Activated naive CD4-positive, alpha-beta T cell treated with anti-CD3 and anti-CD28 coated beads, Interleukin-2, amount 50 U/mL, for 72 hours (primary cell): Measurements from ENCODE around the gene TMUB1. TPM values are rescaled to one million over a fixed set of nuclear protein-coding genes. Genes with fewer than 3 reads are reported as not detected.

Experiments
- ATAC-seq, 2 donors: fragments of 150-1000 bp; cut with Tn5 transposase; 2 replicates each; pipeline ENCODE4 v1.10.0; 2021; ENCODE audit warnings: mild to moderate bottlenecking in 2 of 2, moderate library complexity in 2 of 2
- DNase-seq, 2 donors: peaks; one replicate each; pipeline ENCODE4 v3.0.0; 2021 to 2022; ENCODE audit warnings: low spot score in 2 of 2
- H3K27ac Mint-ChIP-seq, 2 donors: one replicate each; pipeline ENCODE4 v1.8.0; 2022; ENCODE audit warnings: mild to moderate bottlenecking in 2 of 2, mixed read lengths in 2 of 2
- H3K36me3 Mint-ChIP-seq, 2 donors: one replicate each; pipeline ENCODE4 v1.8.0; 2022; ENCODE audit warnings: mixed read lengths in 2 of 2
- H3K9me3 Mint-ChIP-seq, 2 donors: one replicate each; pipeline ENCODE4 v1.8.0; 2022; ENCODE audit warnings: mixed read lengths in 2 of 2
- total RNA-seq, 2 donors: library from RNA; stranded (reverse); gene quantifications; one replicate each; pipeline ENCODE4 v1.2.3, GENCODE V29; 2022

The TMUB1 gene
- total RNA-seq, 2 donors from 2014 or later: 25.8 to 60.5 TPM

DNA sequence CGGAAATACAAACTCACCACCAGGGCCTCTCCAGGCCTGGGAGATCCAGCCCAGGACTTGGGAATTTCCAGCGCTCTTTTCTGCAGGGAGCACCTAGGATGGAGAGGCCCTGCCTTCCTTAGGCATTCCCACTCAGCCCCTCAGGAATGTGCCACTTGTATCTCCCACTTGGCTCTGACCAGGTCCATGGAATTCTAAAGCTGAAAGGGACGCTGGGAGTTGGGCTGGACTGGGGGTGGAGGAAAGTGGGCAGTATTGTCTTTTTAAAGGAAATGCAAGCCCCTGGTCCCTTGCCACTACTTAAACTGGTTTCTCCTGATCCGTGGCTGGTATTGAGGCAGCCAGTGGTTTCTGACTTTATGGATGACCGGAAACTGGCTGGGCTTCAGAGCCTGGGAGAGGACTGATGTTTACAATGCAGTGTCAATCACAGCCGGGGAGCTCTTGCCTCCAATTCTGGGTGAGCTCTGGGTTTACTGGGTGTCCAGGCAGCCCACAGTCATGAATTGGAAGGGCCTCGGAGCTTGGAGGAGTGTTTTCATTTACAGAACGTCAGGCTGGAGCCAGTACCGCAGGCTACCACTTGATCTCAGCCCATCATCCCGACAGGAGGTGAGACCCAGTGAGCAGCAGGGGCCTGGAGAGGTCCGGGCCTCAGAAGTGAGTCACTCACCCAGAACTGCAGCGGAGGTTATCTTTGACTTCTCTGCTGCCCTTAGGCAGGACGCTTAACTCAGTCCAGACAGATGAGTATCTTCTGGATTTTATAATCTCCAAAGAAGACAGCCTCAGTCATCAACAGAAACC lies 30.3 kb upstream of the TMUB1 start:
- ATAC-seq: no peak
- H3K36me3 Mint-ChIP-seq: no peaks in the 10 kb centered on the region
- DNase-seq: no peak
- H3K9me3 Mint-ChIP-seq: no peaks in the 10 kb centered on the region
- no peak overlapping the region for H3K27ac Mint-ChIP-seq

DNA sequence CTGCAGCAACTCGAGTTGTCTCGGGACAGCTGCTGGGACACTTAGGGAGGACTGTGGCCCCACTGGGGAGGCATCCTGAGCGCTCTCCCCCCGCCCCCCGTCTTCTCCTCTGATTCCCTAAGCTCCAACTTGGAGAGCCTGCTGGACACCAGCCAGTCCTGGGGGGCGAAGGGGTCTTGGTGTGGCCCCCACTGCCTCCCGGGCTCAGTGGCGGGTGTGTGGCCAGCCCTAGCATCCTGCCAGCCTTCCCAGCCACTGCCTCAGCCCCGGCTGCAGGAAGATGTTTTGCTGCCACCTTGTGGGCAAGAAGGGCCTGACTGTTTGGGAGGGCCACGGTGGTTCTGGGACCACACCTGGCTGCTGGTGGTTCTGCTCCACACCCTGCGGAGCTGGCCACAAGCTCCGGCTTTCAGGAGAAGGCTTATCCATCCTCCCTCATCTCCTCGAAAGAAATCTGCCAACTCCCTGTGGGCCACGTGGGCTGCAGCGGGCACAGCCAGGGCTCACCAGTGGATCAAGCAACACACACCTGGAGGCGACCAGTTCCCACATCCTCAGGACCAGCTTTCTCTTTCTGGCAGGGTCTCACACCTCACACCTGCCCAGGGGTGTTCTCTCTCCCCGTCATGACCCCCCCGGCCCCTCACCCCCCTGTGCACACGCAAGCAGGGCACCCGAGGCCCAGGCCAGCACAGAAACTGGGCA lies 27.8 kb upstream of the TMUB1 start:
- Mint-ChIP-seq H3K36me3 (no peaks in the 10 kb centered on the region), H3K27ac (no peak overlapping the region), H3K9me3 (no peaks in the 10 kb centered on the region)
- DNase-seq (peak; percentile 76 to 80), ATAC-seq (peak; percentile 80 to 90)

DNA sequence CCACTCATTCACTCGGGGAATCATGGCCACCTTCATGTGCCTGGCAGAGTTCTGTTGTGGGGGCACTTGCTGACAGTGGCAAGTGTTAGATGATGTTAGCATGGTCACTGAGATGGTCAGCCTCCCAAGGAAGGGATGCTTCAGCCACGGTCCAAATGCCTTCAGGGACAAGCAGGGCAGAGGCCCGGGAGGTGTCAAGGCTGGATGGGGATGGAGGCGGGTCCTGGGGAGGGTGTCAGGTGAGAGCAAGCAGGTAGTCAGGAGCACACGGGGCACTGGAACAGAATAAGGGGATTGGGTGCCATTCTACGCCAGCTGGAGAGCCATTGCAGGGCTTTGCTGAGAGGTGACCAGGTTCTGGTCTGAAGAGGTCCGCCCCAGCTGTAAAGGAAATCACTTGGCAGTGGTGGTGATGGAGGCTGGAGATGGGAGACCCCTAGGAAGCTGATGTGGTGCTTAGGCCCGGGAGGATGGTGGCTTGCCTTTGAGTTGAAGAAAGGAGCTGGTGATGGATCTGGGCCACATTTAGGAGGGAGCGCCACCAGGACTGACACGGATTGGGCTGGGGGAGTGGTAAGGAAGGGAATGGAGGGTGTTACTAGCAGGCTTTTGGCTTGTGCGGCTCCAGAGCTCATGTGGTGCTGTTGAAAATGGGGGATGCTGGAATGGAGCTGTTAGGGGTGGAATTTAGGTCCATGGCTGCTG lies 27.1 kb upstream of the TMUB1 start:
- ATAC-seq: no peak
- H3K27ac Mint-ChIP-seq: no peak overlapping the region

DNA sequence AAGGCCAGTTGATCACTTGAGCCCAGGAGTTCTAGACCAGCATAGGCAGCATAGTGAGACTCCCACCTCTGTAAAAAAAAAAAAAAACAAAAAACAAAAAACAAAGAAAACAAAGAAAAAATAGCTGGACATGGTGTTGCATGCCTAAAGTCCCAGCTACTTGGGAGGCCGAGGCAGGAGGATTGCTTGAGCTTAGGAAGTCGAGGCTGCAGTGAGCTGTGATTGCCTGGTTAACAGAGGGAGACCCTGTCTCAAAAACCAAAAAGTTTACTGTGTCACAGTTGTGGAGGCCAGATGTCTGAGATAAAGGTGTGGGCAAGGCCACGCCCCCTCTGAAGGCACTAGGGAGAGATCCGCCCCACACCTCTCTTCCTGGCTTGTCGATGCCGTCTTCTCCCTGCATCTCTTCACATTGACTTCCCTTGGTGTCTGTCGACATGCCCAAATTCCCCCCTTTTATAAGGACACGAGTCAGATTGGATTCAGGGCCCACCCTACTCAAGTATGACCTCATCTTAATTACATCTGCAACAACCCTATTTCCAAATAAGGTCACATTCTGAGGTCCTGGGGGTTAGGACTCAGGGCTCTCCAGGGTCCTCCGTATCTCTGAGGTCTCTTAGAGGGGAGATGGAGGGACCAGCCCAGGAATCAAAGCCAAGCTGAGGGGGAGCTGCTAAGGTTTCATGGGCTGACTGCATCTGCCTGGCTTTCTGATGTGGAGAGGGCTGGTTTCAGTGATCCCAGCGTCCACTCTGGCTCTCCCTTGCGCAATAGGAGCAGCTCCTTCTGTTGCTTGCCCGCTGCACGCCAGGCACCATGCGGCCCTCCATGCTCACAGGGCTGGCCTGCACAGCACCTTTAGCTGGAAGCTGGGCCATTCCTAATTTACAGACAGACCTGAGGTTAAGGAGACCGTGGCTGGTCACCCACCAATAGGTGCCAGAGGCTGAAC lies 26.1 kb upstream of the TMUB1 start:
- no peaks in the 10 kb centered on the region for H3K36me3 Mint-ChIP-seq

More for the DNA sequence above, 27.1 kb upstream of the TMUB1 start:
- no peak for DNase-seq
- Mint-ChIP-seq H3K9me3 (no peaks in the 10 kb centered on the region), H3K36me3 (no peaks in the 10 kb centered on the region)

DNA sequence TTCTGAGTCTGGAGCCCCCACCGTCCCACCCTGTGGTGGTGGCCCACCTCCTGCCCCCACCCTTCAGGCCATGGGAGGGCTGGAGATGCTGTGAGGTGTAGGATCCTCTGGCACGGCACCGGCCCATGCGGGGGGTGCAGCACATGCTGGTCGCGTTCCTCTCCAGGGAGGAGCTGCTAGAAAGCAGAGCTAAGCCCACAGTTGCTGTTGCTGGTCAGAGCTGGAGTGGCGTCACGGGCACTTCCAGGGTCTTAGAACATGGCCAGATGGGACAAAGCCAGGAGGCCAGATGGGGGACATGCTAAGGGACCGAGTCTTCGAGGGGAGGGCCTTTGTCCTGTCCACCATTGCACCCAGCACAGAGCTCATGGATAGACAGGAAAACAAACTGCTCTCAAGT lies 24.6 kb upstream of the TMUB1 start:
- Mint-ChIP-seq H3K9me3 (no peaks in the 10 kb centered on the region), H3K36me3 (no peaks in the 10 kb centered on the region), H3K27ac (no peak overlapping the region)
- no peak for ATAC-seq
- no peak for DNase-seq

More for the DNA sequence above, 26.1 kb upstream of the TMUB1 start:
- no peak for DNase-seq
- no peak for ATAC-seq
- Mint-ChIP-seq H3K9me3 (no peaks in the 10 kb centered on the region), H3K27ac (no peak overlapping the region)

DNA sequence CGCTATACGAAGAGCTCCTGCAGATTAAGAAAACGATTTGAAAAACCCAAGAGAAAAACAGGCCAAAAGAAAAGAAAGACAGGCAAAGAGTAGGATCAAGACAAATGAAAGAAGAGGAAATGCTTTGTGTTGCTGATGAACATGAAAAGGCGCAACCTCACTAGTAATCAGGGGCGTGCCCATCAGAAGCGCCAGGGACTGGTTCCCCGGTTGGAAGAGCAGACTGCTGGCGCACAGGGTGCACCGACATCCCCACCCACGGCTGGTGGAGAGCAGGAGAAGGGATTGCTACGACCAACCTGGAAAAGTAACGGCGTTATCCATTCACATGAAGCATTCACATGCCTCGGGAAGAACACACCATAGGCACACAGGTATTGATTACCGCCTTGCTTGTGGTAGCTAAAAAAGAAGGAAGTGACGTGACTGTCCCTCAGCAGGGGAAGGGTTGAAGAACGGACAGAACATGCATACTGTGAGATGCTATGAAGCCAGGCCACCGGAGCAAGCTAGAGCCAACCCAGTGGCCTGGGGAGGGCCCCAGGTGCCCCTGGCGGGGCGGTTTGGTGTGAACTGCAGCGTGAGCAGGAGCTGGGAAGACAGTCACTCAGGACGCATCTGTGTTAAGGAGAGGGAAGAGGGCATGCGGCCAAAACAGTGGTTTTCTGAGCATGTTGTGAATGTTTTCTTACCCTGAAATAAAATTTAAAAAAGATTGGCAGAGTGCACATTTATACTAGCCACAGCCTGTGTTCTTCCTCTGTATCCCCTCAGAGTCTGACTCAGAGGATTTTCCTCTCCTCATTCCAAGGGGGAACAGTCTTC lies 21.3 kb upstream of the TMUB1 start:
- no peaks in the 10 kb centered on the region for H3K36me3 Mint-ChIP-seq
- no peak overlapping the region for H3K27ac Mint-ChIP-seq
- no peak for DNase-seq
- no peak for ATAC-seq
- no peaks in the 10 kb centered on the region for H3K9me3 Mint-ChIP-seq

DNA sequence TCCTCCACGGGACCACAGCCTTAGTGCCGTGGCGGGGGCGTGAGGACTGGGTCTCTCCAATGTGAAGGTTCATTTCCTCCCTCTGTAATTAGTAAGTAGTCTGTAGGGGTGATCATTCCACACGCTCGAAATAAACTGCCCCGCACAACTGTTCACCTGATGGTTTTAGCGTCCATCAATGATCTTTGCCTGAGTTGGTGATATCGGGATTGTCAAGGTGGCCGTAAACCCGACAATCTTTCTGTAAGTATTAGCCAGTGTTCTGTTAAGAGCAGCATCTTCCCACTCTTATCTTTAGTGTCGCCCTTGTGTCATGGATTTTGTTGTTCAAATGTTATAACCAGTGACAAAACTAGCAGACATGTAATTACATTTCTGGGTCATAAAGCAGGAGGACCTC lies 20.7 kb upstream of the TMUB1 start:
- DNase-seq: no peak
- Mint-ChIP-seq H3K36me3 (no peaks in the 10 kb centered on the region), H3K27ac (no peak overlapping the region), H3K9me3 (no peaks in the 10 kb centered on the region)
- ATAC-seq: no peak

DNA sequence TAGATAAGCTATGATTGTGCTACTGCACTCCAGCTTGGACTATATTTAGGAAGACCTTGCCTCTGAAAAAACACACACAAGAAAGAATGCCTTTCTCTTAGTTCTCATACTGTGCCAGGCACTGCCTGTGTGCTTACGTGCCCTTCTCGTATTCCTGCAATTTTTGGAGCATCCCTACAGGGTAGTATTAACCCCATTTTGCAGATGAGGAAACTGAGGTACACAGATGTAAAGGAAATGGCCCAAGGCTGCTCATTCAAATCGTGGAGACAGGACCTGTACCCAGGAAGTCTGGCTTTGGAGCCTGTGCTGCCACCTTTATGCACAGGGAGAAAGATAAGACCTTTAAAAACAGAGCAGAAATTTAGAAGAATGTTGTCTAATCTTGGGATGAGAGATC lies 19.7 kb upstream of the TMUB1 start:
- Mint-ChIP-seq H3K36me3 (no peaks in the 10 kb centered on the region), H3K9me3 (no peaks in the 10 kb centered on the region), H3K27ac (no peak overlapping the region)
- no peak for ATAC-seq
- DNase-seq: no peak

DNA sequence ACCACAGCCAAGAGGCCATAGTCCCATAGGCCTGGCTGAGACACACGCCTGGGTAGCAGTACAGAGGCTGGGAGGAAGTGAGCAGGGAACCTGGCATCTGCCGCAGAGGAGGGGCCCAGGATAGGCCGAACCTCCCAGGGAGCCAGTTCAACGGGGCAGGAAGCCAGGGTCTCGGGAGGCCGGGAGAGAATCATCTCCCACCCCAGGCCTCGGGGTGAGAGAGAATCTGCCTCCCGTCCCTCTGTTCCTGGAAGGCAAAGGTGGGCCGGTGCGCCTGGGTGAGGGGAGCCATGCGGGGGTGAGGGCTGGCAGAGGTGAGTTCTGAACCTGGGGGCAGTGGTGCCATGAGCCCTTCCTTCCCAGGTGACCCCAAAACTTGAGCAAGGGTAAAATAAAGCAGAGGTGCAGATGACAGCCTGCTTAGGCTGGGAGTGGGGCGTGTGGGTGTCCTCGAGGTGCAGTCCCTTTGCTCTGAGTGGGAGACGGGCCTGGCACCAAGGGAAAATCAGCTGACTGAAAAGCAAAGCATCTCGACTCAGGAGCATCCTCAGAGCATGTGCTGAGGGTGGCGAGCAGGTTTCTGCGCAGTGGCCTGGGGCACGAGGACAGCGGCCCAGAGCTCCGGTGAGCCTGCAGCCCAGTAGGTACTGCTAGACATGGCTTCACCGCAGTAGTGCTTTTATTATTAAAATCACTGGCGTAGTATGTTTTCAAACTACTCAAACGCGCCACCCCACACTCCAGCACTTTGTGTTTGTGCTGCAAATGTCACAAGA lies 18.5 kb upstream of the TMUB1 start:
- DNase-seq (no peak), ATAC-seq (no peak)
- no peaks in the 10 kb centered on the region for H3K36me3 Mint-ChIP-seq

DNA sequence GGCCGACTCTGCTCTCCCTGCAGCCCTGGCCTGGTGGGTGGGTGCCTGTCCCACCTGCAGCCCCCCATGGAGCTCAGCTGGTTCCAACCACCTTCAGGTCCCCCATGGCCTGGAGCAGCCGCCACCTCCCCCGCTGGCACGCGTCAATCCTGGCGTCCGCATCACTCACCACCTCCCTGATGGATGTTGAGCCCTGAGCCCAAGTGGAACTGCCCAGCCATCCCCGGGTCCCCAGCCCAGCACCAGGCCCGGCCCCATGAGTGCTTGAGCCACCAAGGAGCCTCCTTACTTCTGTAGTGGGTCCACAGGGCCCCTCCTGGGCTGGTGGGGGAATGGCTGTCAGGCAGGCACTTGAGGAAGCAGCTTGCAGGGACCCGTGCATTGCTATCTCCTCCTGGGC lies 17.6 kb upstream of the TMUB1 start:
- Mint-ChIP-seq H3K27ac (no peak overlapping the region), H3K36me3 (no peaks in the 10 kb centered on the region), H3K9me3 (no peaks in the 10 kb centered on the region)
- no peak for DNase-seq
- no peak for ATAC-seq

More for the DNA sequence above, 18.5 kb upstream of the TMUB1 start:
- Mint-ChIP-seq H3K9me3 (no peaks in the 10 kb centered on the region), H3K27ac (no peak overlapping the region)

DNA sequence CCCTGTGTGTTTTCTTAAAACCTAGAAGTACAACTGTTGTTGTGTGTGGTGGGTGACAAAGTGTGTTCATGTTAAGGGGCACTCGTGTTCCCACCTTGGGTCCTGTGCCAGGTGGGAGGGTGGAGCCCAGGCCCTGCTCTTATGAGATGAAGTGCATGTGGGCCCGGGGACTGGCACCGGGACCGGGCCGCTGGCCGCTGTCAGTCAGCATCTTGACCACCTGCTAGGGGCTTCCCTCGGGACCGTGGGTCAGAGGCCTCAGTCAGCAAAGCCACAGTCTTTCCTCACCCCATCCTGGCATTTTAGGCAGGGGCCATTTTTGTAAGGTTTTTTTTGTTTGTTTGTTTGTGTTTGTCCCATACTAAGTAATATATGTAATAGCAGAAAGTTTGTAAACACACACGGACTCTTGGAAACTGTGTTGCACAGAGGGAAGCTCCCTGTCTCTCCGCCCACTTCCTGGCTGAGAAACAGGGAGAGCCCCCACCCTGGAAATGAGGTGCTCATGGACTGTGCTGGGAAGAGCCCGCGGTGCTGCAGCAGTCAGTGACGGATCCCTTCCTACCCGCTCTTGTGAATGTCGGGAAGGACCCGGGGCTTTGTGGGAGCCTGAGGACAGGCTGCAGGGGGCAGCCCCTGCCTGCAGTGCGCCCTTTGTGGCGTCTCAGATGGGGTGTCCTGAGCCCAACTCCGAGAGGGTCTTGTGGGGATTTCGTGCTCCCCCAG lies 16.4 kb upstream of the TMUB1 start:
- no peak for DNase-seq
- no peak overlapping the region for H3K27ac Mint-ChIP-seq
- H3K36me3 Mint-ChIP-seq: no peaks in the 10 kb centered on the region
- no peak for ATAC-seq
- H3K9me3 Mint-ChIP-seq: no peaks in the 10 kb centered on the region

DNA sequence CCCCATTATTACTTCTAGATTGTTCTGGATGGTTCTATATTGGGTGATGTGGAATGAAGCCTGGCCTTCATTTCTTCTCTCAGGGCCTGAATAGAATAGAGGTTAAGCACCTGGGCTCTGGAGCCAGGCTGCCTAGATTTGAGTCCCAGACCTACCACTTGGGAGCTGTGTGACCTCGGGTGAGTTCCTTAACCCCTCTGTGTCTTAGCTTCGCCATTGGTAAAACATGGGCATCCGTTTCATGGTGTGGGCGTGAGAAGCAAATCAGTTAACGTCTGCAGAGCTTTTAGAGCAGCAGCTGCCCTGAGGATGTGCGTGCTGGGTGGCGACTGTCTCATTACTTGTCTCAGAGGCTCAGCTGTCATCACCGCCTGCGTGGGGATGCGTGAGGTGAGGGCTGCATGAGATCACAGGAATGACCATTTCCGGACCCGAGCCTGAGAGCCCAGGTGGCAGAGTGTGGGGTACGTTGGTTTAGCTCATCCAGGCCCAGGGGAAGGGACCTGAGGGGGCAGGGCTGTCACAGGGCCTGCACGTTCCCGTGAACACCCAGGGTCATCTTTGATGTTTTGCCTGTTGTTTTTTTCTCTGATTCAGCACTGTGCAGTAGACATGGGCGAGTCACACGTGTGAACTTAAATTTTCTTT lies 12.7 kb upstream of the TMUB1 start:
- Mint-ChIP-seq H3K9me3 (no peaks in the 10 kb centered on the region), H3K36me3 (no peaks in the 10 kb centered on the region), H3K27ac (no peak overlapping the region)
- DNase-seq (no peak), ATAC-seq (peak in 1 of 2 donors; percentile 28)

DNA sequence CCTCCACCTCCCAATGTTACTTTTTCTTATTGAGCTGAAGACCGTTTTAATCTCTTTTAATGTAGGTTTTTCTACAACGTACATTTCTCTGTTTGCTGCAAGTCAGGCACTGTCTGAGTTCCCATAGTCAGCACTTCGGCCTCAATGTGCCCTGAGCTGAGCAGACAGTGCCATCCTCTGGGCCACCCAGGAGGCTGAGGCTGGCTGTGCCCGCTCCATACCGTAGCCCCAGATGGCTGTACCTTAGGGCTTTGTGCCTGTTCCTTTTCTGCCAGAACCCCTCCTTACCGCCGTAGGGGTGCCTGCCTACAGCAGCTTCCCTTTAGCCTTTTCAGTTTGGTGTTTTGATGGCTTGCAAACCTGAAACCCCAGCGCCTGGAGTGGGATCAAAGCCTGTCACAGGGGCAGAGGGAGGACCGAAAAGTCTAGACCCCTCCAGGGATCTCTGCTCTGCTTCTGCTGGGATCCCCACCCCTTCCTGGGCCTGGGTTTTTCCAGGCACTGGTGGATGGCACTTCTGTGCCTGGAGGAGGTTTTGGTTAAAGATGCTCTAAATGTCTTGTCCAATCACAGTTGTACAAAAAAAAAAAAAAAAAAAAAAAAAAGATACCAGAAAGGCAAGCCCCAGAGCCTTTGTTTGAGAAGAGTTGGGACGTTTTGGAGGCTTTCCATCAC lies 12.0 kb upstream of the TMUB1 start:
- Mint-ChIP-seq H3K36me3 (no peaks in the 10 kb centered on the region), H3K9me3 (no peaks in the 10 kb centered on the region), H3K27ac (peak overlapping the region in 1 of 2 donors; percentile 11)
- peak in 1 of 2 donors; percentile 36 for ATAC-seq
- no peak for DNase-seq

DNA sequence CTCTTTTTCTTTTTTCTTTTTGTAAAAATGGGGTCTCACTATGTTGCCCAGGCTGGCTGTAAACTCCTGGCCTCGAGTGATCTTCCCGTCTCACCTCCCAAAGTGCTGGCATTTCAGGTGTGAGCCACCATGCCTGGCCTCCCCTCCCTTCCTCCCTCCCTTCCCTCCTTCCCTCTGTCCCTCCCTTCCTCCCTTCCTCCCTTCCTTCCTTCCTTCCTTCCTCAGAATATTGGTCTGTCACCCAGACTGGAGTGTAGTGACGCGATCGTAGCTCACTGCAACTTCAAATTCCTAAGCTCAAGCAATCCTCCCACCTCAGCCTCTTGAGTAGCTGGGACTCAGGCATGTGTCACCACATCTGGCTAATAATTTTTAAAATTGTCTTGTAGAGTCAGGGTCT lies 11.4 kb upstream of the TMUB1 start:
- no peak for ATAC-seq
- H3K9me3 Mint-ChIP-seq: no peaks in the 10 kb centered on the region

More for the DNA sequence above, 11.4 kb upstream of the TMUB1 start:
- Mint-ChIP-seq H3K36me3 (no peaks in the 10 kb centered on the region), H3K27ac (peak overlapping the region in 1 of 2 donors; percentile 11)
- no peak for DNase-seq
